ENCODE measurements around the gene LDHA. TPM values are rescaled to one million over a fixed set of nuclear protein-coding genes. Genes with fewer than 3 reads are reported as not detected.
A peak's percentile ranks its signal among the peaks of the same experiment; 100 is the strongest.

The LDHA gene
- 147 and 173 TPM in 2 replicates for total RNA-seq (ENCODE audit: low replicate concordance)
- long read RNA-seq, transcript LDHA-220 (7 exons, 1,288 nt) = minor isoform, 12 of 1,401 reads
- long read RNA-seq, transcript LDHA-218 (8 exons, 2,305 nt) = minor isoform, 78 of 1,401 reads
- long read RNA-seq, transcript LDHA-205 (8 exons, 2,416 nt) = major isoform, 1,280 of 1,401 reads
- long read RNA-seq, partial matches to known transcripts = 5 of 1,401 reads
- long read RNA-seq, other reads (novel, unspliced or antisense) = 20 of 1,401 reads

DNA sequence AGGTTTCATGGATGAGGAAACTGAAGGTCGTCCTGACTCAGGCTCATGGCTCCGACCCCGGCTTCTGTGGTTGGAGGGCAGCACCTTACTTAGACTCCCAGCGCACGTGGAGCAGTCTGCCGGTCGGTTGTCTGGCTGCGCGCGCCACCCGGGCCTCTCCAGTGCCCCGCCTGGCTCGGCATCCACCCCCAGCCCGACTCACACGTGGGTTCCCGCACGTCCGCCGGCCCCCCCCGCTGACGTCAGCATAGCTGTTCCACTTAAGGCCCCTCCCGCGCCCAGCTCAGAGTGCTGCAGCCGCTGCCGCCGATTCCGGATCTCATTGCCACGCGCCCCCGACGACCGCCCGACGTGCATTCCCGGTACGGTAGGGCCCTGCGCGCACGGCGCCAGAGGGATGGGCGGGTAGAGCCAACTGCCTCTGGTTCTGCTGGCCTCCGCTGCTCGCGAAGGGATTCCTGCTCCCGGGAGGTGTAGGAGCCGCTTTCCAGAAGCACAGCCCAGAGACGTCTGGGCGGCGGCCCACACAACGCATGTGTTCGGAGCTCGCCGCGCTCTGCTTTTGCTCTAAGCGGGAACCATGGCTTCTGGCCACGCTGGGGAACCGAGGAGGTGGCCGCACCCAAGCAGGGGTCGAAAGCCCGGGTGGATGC, at the start of gene LDHA:
Gene LDHA (plus strand): TSS at position 289 of the 653 bp plus-strand sequence. CDS start 2,280 bp downstream, outside the sequence.
- DNase-seq (ENCODE audit: extremely low spot score, unreplicated experiment) = peak; percentile 89
- peaks cover 21% of the 10 kb centered on the region for H3K4me1 Mint-ChIP-seq (ENCODE audit: unreplicated experiment)
- peaks cover 5% of the 10 kb centered on the region for H3K36me3 Mint-ChIP-seq
- no peaks in the 10 kb centered on the region for H3K27me3 Mint-ChIP-seq
- peak within 1 kb of the TSS; percentile 95 for H3K4me3 Mint-ChIP-seq
- TF ChIP-seq, protein P1, sequence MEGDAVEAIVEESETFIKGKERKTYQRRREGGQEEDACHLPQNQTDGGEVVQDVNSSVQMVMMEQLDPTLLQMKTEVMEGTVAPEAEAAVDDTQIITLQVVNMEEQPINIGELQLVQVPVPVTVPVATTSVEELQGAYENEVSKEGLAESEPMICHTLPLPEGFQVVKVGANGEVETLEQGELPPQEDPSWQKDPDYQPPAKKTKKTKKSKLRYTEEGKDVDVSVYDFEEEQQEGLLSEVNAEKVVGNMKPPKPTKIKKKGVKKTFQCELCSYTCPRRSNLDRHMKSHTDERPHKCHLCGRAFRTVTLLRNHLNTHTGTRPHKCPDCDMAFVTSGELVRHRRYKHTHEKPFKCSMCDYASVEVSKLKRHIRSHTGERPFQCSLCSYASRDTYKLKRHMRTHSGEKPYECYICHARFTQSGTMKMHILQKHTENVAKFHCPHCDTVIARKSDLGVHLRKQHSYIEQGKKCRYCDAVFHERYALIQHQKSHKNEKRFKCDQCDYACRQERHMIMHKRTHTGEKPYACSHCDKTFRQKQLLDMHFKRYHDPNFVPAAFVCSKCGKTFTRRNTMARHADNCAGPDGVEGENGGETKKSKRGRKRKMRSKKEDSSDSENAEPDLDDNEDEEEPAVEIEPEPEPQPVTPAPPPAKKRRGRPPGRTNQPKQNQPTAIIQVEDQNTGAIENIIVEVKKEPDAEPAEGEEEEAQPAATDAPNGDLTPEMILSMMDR (conservative IDR thresholded peaks at IDR 0.05) = no peak
- peak within 1 kb of the TSS; percentile 97 for H3K27ac Mint-ChIP-seq
- no peaks in the 10 kb centered on the region for H3K9me3 Mint-ChIP-seq

DNA sequence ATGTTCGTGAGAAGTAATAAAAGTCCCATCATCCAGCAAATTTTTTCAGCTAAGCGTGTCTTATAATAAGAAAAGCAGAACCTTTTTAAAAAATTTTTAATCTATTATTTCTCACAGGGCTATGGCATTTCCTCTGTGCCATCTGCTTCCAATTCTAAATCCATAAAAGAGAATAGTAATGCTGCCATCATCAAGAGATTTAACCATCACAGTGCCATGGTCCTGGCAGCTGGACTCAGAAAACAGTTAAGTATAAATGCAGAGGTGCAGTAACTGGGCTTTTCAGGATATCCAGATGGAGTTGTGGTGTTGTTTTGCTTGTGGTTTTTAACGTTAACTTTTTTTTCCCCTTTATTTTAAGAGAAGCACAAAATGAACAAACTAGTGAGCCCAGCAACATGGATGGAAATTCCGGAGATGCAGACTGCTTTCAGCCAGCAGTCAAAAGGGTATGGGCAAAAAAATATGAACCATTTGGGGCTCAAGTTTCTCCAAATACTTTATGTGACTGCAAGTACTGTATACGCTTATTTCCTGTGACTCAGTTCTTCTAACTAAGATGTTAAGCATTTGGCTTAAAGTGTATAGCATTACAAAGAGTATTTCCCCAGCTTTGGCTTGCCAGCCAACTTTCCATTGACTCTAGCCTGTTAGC, 46.8 kb upstream of the LDHA start:
- peaks cover 19% of the 10 kb centered on the region for H3K36me3 Mint-ChIP-seq
- H3K4me3 Mint-ChIP-seq = no peak overlapping the region
- TF ChIP-seq, protein P1 (conservative IDR thresholded peaks at IDR 0.05) = no peak
- no peaks in the 10 kb centered on the region for H3K27me3 Mint-ChIP-seq
- no peak for DNase-seq (ENCODE audit: extremely low spot score, unreplicated experiment)
- H3K27ac Mint-ChIP-seq = no peak overlapping the region
- H3K9me3 Mint-ChIP-seq = no peaks in the 10 kb centered on the region
- H3K4me1 Mint-ChIP-seq (ENCODE audit: unreplicated experiment) = no peaks in the 10 kb centered on the region

DNA sequence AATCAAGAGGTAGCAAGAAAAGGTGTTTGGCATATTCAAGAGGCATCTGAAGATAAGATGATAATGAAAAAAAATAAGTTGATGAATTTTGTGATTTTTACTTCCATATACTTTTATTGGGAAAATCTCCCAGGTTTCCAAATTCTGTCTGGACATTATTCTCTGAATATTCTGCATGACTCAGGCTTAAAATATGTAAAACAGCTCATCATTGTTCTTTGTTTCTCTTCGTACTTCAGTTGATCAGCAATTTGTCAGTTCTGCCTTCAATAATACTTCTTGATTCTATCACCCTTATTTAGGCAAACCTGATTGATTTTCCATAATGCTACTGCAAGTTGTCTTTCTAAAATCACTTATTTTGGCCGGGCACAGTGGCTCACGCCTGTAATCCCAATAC, 41.8 kb upstream of the LDHA start:
- Mint-ChIP-seq H3K27me3 (no peaks in the 10 kb centered on the region), H3K4me3 (no peak overlapping the region), H3K4me1 (ENCODE audit: unreplicated experiment) (no peaks in the 10 kb centered on the region), H3K36me3 (peaks cover 21% of the 10 kb centered on the region), H3K27ac (no peak overlapping the region), H3K9me3 (no peaks in the 10 kb centered on the region)
- no peak for DNase-seq (ENCODE audit: extremely low spot score, unreplicated experiment)
- TF ChIP-seq, protein P1 (conservative IDR thresholded peaks at IDR 0.05) = no peak

DNA sequence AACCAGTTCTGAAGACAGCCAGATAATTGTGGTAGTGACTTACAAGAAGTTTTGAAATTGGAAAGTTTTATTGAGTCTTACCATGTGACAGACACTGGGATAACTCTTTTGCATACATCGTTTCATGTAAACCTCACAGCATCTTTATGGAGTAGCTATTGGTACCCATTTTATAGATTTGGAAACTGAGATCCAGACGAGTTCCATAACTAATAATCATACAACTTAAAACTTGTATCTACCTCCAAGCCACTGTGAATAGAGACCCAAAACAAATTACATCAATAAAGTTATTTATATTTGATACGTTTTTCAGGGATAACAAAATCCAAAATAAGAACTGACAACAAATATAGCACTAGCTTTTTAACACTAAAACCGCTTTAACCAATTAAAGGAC, 35.7 kb upstream of the LDHA start:
- peaks cover 21% of the 10 kb centered on the region for H3K36me3 Mint-ChIP-seq
- DNase-seq (ENCODE audit: extremely low spot score, unreplicated experiment) = no peak
- no peaks in the 10 kb centered on the region for H3K9me3 Mint-ChIP-seq
- H3K27me3 Mint-ChIP-seq = no peaks in the 10 kb centered on the region
- H3K4me3 Mint-ChIP-seq = no peak overlapping the region
- TF ChIP-seq, protein P1 (conservative IDR thresholded peaks at IDR 0.05) = no peak
- no peak overlapping the region for H3K27ac Mint-ChIP-seq
- no peaks in the 10 kb centered on the region for H3K4me1 Mint-ChIP-seq (ENCODE audit: unreplicated experiment)

DNA sequence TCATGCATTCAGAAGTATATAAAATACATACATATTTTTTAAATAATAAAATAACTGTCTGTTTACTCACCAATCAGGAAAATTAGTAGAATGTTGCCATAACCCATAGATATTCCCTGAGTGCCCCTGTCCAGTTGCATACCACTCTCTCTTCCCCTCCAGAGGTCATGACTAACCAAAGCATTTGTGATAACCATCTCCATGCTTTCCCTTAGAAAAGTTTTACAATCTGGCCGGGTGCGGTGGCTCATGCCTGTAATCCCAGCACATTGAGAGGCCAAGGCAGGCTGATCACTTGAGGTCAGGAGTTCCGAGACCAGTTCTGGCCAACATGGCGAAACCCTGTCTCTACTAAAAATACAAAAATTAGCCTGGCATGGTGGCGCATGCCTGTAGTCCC, 33.2 kb upstream of the LDHA start:
- peaks cover 24% of the 10 kb centered on the region for H3K36me3 Mint-ChIP-seq
- no peak overlapping the region for H3K4me3 Mint-ChIP-seq
- no peak for DNase-seq (ENCODE audit: extremely low spot score, unreplicated experiment)
- no peaks in the 10 kb centered on the region for H3K4me1 Mint-ChIP-seq (ENCODE audit: unreplicated experiment)
- H3K27ac Mint-ChIP-seq = no peak overlapping the region
- H3K27me3 Mint-ChIP-seq = no peaks in the 10 kb centered on the region
- TF ChIP-seq, protein P1 (conservative IDR thresholded peaks at IDR 0.05) = no peak
- H3K9me3 Mint-ChIP-seq = no peaks in the 10 kb centered on the region
